HG03558 (cell line): ENCODE data around the gene GATM.
"Not testable (repeated sequence)": the region's sequence is repeated elsewhere in the genome, so short reads cannot be mapped to it uniquely, and the experiment has no call there.

Experiments
- ATAC-seq: cut with Tn5 transposase; IDR thresholded peaks from one replicate; pipeline ENCODE4 v1.9.1; 2021; ENCODE audit warnings: moderate number of reproducible peaks; ENCODE audit not compliant: unreplicated experiment; ENCODE audit errors: extremely low read depth

Gene GATM

DNA sequence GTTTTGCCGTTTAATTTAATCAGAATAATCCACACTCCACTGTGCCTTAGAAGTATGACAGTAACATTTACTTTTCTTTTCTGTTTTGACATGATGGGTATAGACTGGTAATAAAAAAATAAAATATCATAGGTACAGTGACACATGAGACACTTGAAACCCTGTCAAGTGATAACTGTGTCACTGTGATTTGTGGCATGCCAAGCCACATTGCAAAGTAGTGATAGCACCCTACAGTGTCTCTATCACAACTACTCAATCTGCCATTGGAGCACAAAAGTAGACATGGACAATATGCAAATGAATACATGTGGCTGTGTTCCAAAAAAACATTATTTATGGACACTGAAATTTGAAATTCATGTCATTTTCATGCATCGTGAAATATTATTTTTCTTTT is 22.5 kb downstream of the GATM start:
- ATAC-seq, result no peak

DNA sequence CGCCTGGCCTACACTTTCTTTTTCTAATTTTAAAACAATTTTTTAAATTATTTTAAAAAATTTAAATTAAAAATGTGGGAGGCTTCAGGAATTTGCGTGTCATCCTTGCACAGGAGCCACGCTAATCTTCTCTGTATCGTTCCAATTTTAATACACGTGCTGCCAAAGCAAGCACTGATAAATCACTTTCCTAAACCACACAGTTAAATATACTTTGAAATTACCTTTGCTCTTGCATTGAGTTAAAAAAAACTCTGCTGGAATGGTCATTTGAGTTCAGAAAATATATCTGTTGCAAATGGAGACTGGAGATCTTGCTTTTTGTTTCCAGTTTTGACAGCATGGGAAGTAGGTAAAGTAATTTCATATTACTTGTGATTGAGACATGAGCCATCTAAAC is 23.6 kb downstream of the GATM start:
- ATAC-seq, result no peak

- ATAC-seq, result no peak
Observed at GRCh38 chr15:45351227-45351626, 27.1 kb downstream of the GATM start.

- no peak for ATAC-seq
Observed at GRCh38 chr15:45349623-45350022, 28.7 kb downstream of the GATM start.

- no peak for ATAC-seq
Observed at GRCh38 chr15:45347989-45348388, 30.4 kb downstream of the GATM start.

GRCh38 chr15:45347033-45347432 is 31.3 kb downstream of the GATM start:
- no peak for ATAC-seq

GRCh38 chr15:45346381-45346780 is 32.0 kb downstream of the GATM start:
- ATAC-seq, result no peak

DNA sequence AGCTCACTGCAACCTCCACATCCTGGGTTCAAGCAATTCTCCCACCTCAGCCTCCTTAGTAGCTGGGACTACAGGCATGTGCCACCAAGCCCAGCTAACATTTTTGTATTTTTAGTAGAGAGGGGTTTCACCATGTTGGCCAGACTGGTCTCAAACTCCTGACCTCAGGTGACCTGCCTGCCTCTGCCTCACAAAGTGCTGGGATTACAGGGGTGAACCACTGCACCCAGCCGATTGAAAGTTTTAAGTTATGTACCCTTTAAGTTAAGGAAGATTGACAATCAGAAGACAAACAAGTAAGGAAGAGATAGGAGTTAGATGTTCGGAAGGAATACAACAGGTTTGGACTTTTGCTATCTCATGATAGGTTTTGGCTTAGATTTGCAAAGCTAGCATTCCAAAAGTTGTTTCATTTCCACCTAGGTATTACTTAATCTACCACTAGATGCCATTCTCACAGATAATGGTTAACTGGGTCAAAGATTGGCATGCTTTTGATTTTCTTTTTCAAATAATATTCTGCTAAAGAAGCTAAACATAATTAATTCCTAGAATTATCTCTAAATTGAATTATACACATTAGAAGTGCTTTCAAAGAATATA is 35.0 kb downstream of the GATM start:
- ATAC-seq, result no peak

DNA sequence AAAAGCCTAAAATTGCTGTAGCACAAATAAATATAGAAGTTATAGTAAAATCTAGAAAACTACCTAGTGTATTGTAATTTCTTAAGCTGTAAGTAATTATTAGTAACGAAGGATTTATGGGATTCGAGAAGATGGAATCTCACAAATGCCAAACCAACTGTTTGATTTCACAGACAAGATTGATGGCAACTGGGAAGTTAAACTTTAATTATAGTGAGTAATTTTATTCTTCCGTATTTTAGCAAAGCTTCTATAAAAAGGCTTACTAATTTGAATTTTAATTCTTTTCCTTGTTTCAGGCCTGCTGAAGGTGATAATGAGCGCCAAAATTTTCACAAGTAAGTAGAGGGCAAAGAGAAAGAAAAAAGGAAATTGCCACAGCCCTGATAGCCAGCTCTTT is 36.6 kb downstream of the GATM start:
- no peak for ATAC-seq

DNA sequence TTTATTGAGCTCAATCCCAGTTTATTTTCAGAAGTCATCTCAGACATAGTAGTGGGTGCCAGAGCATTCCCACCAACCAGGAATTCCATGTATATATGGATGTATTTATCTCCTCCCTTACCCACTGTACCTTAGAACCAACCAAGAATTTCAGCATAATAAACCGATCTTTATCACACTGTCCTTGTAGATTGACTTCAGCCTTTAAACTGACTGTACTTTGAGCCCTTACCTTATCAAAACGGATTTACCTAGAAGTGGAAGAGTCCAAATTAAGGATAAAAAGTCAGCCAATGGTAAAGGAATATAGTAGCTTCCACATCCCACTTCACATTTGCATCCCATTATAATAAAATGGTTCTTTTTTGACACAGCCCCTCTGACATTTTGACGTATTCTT is 37.9 kb downstream of the GATM start:
- no peak for ATAC-seq

DNA sequence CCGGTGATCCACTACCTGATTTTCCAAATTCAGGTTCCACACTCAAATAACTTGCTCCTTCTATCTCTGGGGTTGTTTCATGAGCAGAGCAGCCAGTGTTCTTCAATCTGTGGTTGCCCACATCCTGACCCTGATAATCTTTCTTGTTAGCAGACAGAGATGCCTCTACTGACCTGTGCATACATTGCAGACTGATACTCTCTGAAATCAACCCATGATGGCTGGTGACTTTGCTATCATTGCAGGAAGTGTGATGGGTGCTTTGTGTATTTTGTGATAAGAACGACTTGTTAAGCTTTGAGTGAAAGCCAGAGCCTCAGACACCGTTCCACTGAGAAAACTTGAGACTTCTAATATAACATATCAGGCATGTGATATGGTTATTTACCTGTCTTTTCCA is 39.9 kb downstream of the GATM start:
- ATAC-seq, result no peak

- no peak for ATAC-seq
Observed at GRCh38 chr15:45337224-45337623, 41.1 kb downstream of the GATM start.

DNA sequence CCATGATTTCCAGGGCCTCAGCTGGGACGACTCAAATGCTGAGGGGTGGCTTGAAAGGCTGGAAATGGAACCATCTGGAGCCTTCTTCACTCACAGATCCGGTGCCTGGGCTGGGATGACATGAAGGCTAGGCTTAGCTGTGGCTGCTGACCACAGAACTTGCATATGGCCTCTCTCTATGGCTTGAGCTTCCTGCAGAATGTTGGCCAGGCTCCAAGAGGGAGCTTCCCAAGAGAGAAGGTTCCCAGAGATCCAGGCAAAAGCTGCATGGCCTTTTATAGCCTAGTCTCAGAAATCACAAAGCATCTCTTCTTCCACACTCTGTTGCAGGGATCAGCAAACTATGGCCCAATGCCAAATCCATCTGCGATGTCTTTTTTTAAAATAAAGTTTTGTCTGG is 44.8 kb downstream of the GATM start:
- ATAC-seq, result no peak

- ATAC-seq, result no peak
Observed at GRCh38 chr15:45332694-45333093, 45.6 kb downstream of the GATM start.

GRCh38 chr15:45331972-45332371 is 46.4 kb downstream of the GATM start:
- ATAC-seq, result no peak

DNA sequence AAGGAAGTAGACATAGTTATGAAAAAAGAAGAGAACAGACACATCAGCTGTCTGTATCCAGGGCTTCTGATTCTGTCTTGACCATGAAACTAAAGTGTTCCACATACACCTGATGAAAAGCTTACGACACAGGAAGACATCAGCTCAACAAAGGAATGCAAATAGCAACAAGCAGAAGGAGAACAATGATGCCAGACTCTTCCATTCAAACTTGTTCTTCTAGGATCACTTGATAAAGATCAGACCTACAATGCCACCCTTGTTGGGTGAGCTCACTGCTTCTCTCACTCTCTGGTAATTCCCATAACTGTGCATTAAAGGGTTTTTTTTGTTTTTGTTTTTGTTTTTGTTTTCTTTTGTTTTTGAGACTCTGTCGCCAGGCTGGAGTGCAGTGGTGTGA is 49.7 kb downstream of the GATM start:
- ATAC-seq, result no peak

DNA sequence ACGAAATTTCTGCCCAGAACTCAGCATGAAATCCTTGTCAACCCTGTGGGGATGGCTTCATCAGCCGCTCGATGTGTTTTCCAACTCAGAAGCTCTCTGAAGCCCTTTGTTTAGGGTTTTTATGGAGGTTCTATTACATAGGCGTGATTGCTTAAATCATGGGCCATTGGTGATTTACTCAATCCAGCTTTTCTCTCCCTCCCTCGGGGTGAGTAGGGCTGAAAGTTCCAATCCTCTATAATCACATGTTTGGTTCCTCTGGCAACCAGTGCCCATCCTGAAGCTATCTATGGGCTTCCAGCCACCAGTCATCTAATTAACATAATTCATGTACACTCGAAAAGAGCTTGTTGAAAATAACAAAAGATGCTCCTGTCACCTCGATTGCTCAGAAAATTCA is 51.6 kb downstream of the GATM start:
- no peak for ATAC-seq

- ATAC-seq, result no peak
Observed at GRCh38 chr15:45326280-45326679, 52.1 kb downstream of the GATM start.

DNA sequence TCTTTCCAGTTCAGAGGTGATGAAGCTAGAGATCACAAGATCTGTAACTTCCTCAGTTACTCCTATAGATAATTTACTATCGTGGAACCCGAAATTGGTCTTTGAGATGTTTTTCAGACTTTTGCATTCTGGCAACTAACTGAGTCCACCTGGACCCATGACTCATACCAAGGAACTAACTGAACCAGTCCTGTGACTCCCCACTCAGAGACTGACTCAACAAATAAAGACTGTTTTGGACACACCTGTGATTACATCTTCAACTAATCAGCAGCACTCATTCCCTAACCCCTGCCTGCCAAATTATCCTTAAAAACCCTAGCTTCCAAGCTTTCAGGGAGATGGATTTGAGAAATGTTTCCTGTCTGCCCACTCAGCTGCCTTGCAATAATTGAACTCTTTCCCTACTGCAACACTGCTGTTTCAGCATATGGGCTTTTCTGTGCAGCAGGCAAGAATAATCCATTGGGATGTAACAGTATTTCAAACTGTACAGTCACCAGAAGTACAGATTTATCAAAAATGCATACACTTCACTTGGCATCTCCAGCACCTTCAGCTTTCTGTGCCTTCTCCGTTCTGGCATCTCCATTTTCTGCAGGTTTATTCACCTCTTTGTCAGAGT is 57.7 kb downstream of the GATM start:
- ATAC-seq, result no peak

- ATAC-seq, result no peak
Observed at GRCh38 chr15:45319472-45320214, 58.7 kb downstream of the GATM start.

DNA sequence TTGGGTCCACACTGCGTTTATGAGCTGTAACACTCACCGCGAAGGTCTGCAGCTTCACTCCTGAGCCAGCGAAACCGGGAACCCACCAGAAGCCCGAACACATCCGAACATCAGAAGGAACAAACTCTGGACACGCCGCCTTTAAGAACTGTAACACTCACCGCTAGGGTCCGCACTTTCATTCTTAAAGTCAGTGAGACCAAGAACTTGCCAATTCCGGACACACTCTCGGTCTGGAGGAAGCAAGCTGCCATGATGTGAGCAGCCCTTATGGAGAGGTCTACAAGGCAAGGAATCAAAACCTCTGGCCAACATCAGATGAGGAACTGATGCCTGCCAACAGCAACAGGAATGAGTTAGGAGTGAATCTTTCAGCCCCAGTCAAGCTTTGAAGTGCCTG is 63.4 kb downstream of the GATM start:
- ATAC-seq, result no peak

- not testable (repeated sequence) for ATAC-seq
Observed at GRCh38 chr15:45314117-45314516, 64.2 kb downstream of the GATM start.
